ENCODE results near the gene BNIP5. TPM values are rescaled to one million over a fixed set of nuclear protein-coding genes. Genes with fewer than 3 reads are reported as not detected.

BNIP5 gene
- total RNA-seq, 2 donors from 2014 or later, result not detected

DNA sequence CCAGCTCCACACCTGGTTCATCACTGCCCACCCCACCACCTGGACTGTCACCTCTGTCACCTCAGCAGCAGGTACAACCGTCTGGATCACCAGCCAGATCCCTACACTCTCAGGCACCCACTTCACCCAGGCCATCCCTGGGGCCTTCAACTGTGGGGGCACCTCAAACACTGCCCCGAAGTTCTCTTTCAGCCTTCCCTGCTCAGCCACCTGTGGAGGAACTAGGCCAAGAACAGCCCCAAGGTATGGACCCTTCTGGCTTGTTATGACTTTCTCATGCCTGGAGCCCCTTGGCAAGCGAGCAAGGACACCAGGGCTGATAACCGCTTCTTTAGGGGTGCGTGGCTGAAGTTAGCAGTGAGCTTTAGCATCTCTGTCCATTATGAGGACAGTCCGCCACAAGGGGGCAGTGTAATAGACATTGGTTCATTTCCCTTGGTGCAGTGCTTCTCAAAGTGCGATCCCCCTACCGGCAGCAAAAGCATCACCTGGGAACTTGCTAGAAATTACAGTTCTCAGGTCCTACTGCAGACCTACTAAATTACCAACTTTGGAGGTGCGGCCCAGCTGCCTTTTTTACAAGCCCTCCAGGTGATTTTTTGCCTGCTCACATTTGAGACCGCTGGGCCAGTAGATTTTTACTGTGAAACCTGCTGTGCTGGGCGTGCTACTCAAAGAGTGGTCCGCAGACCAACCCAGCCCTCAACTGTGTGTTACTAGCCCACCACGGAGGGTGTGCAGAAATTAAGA lies 34.3 kb downstream of the BNIP5 start:
- Mint-ChIP-seq H3K9me3 (no peaks in the 10 kb centered on the region), H3K4me3 (no peak overlapping the region), H3K36me3 (ENCODE audit: low read depth) (no peaks in the 10 kb centered on the region), H3K27ac (no peak overlapping the region), H3K27me3 (ENCODE audit: insufficient read depth) (peaks cover 2% of the 10 kb centered on the region), H3K4me1 (peaks cover 17% of the 10 kb centered on the region)
- DNase-seq, result peak; percentile 98
- no peaks in the 10 kb centered on the region for H3K27me3 ChIP-seq (ENCODE audit: control insufficient read depth, insufficient read depth, low read length, poor library complexity, severe bottlenecking)
- H3K36me3 ChIP-seq (ENCODE audit: control insufficient read depth, insufficient read depth, low read length), result no peaks in the 10 kb centered on the region
- no peak overlapping the region for H3K9ac ChIP-seq (ENCODE audit: extremely low read depth, low read length, poor library complexity, severe bottlenecking)
- no peaks in the 10 kb centered on the region for H3K9me3 ChIP-seq (ENCODE audit: control insufficient read depth, low read length)
- TF ChIP-seq, protein P1, sequence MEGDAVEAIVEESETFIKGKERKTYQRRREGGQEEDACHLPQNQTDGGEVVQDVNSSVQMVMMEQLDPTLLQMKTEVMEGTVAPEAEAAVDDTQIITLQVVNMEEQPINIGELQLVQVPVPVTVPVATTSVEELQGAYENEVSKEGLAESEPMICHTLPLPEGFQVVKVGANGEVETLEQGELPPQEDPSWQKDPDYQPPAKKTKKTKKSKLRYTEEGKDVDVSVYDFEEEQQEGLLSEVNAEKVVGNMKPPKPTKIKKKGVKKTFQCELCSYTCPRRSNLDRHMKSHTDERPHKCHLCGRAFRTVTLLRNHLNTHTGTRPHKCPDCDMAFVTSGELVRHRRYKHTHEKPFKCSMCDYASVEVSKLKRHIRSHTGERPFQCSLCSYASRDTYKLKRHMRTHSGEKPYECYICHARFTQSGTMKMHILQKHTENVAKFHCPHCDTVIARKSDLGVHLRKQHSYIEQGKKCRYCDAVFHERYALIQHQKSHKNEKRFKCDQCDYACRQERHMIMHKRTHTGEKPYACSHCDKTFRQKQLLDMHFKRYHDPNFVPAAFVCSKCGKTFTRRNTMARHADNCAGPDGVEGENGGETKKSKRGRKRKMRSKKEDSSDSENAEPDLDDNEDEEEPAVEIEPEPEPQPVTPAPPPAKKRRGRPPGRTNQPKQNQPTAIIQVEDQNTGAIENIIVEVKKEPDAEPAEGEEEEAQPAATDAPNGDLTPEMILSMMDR (conservative IDR thresholded peaks at IDR 0.05), result peak; percentile 99
- H3K27ac ChIP-seq (ENCODE audit: low read depth, low read length), result no peak overlapping the region
- H3K4me3 ChIP-seq (ENCODE audit: low read length), result no peak overlapping the region
- peaks cover 4% of the 10 kb centered on the region for H3K4me1 ChIP-seq (ENCODE audit: control insufficient read depth, insufficient read depth, low read length)
- WGBS, 2 experiments (ENCODE audit: insufficient coverage in 1 of 2, insufficient read length in 1 of 2), result 41 to 43% methylated on average over 11 to 13 of the region's 13 CpGs

DNA sequence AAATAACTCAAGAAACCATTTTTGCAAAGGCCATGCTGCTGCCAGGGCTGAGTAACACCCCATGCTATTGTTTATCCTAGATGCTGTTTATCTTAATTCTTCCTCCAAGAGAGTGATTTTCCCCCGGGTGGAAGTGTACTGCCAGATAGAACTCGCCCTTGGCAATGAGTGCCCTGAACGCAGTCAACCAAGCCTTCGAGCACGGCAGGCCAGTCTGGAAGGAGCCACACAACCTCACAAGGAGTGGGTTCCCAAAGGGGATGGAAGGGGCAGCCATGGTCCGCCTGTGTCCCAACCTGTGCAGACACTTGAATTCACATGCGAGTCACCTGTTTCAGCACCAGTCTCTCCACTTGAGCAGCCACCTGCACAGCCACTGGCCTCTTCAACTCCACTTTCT lies 34.9 kb downstream of the BNIP5 start:
- DNase-seq, result peak; percentile 41
- WGBS, 2 experiments (ENCODE audit: insufficient coverage in 1 of 2, insufficient read length in 1 of 2), result 88 to 95% methylated on average over 7 of the region's 7 CpGs
- Histone ChIP-seq H3K27me3 (ENCODE audit: control insufficient read depth, insufficient read depth, low read length, poor library complexity, severe bottlenecking) (no peaks in the 10 kb centered on the region), H3K9me3 (ENCODE audit: control insufficient read depth, low read length) (no peaks in the 10 kb centered on the region), H3K4me3 (ENCODE audit: low read length) (no peak overlapping the region), H3K36me3 (ENCODE audit: control insufficient read depth, insufficient read depth, low read length) (no peaks in the 10 kb centered on the region), H3K4me1 (ENCODE audit: control insufficient read depth, insufficient read depth, low read length) (peaks cover 4% of the 10 kb centered on the region), H3K9ac (ENCODE audit: extremely low read depth, low read length, poor library complexity, severe bottlenecking) (no peak overlapping the region), H3K27ac (ENCODE audit: low read depth, low read length) (no peak overlapping the region)
- H3K4me3 Mint-ChIP-seq, result no peak overlapping the region
- no peak overlapping the region for H3K27ac Mint-ChIP-seq
- no peaks in the 10 kb centered on the region for H3K9me3 Mint-ChIP-seq
- H3K36me3 Mint-ChIP-seq (ENCODE audit: low read depth), result no peaks in the 10 kb centered on the region
- TF ChIP-seq, protein P1 (conservative IDR thresholded peaks at IDR 0.05), result no peak
- peaks cover 17% of the 10 kb centered on the region for H3K4me1 Mint-ChIP-seq
- H3K27me3 Mint-ChIP-seq (ENCODE audit: insufficient read depth), result peaks cover 2% of the 10 kb centered on the region

DNA sequence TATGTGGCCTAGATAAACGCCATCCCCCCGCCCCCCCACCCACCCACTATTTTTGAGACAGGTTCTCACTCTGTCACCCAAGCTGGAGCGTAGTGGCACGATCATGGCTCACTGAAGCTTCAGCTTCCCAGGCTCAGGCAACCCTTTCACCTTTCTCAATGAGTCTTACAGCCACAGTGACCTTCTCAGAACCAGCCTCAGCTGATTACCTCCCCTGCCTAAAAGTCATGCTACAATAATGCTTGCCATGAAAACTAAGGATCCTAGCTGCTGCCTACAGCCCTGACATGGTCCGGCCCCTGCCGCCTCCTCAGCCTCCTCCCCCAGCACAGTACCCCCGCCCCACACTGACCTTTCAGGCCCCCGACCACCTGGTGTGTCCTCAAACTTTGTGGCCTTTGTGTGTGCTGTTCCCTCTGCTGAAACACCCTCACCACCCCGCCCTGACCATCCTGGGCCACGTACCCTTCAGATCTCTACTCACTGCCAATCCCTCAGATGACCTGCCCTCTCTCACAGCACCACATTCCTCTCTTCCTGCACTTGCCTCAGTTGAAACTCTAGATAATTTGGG lies 35.5 kb downstream of the BNIP5 start:
- TF ChIP-seq, protein P1 (conservative IDR thresholded peaks at IDR 0.05), result no peak
- H3K27me3 Mint-ChIP-seq (ENCODE audit: insufficient read depth), result peaks cover 2% of the 10 kb centered on the region
- DNase-seq, result no peak
- H3K9me3 Mint-ChIP-seq, result no peaks in the 10 kb centered on the region
- 73 to 81% methylated on average over 5 to 8 of the region's 10 CpGs for WGBS, 2 experiments (ENCODE audit: insufficient coverage in 1 of 2, insufficient read length in 1 of 2)
- H3K4me1 Mint-ChIP-seq, result peaks cover 17% of the 10 kb centered on the region
- Histone ChIP-seq H3K4me1 (ENCODE audit: control insufficient read depth, insufficient read depth, low read length) (peaks cover 4% of the 10 kb centered on the region), H3K4me3 (ENCODE audit: low read length) (no peak overlapping the region), H3K27ac (ENCODE audit: low read depth, low read length) (no peak overlapping the region), H3K9ac (ENCODE audit: extremely low read depth, low read length, poor library complexity, severe bottlenecking) (no peak overlapping the region), H3K36me3 (ENCODE audit: control insufficient read depth, insufficient read depth, low read length) (no peaks in the 10 kb centered on the region), H3K9me3 (ENCODE audit: control insufficient read depth, low read length) (no peaks in the 10 kb centered on the region), H3K27me3 (ENCODE audit: control insufficient read depth, insufficient read depth, low read length, poor library complexity, severe bottlenecking) (no peaks in the 10 kb centered on the region)
- H3K27ac Mint-ChIP-seq, result no peak overlapping the region
- H3K4me3 Mint-ChIP-seq, result no peak overlapping the region
- no peaks in the 10 kb centered on the region for H3K36me3 Mint-ChIP-seq (ENCODE audit: low read depth)

All from endodermal cell (in vitro differentiated cells).